GM18499 (cell line): ENCODE data around the gene REN.

Source experiments
- ATAC-seq: cut with Tn5 transposase; IDR thresholded peaks from one replicate; pipeline ENCODE4 v1.9.1; 2021; ENCODE audit warnings: moderate number of reproducible peaks; ENCODE audit not compliant: insufficient read depth, unreplicated experiment

The REN gene

GRCh38 chr1:204192046-204192445 is 25.9 kb upstream of the REN start:
- no peak for ATAC-seq

GRCh38 chr1:204191456-204191855 is 25.3 kb upstream of the REN start:
- ATAC-seq: no peak

DNA sequence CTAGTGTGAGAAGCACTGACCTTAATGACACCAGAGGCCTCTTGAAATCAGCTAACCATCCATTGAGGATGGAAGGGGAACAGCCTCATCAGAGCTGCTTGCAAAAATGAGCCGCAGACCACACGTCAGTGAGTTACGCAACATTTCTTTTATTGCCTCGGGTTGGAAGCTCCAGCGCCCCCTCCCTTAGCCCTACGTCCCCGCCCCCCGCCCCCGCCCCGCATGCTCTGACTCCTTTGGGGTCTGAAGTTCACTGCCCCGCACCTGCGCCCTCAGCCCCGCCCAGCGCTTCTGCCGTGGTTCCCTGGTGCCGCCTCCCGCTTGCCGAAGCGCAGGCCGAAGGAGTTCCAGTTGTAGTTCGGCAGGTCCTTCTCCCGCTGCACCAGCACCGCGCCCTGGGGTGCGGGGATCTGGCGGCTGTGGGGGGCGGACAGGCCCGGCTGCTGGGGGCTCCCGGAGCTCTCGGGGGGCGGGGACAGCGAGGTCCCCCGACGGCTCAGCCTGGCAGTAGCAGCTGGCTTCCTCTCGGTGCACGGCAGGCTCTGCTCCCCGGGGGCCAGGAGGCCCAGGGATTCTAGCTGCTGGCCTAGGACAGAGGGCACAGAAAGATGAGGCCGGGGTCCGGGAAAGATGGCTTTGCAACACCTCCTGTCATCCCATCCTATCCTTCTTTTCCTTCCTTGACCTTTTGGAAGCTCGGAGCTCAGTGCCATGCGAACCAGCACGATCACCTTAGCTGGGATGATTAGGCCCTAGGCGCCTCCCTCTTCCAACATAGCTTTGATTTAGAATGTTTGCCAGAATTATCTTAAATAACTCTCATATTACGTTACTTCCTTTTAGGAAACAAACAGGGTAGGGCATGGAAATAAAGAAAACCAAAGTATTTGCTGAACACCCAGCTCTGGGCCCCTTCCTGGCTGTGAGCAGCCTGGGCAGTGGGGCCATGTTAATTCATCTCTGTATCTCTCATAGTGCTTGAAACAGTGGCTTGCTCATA is 24.4 kb upstream of the REN start:
- no peak for ATAC-seq

DNA sequence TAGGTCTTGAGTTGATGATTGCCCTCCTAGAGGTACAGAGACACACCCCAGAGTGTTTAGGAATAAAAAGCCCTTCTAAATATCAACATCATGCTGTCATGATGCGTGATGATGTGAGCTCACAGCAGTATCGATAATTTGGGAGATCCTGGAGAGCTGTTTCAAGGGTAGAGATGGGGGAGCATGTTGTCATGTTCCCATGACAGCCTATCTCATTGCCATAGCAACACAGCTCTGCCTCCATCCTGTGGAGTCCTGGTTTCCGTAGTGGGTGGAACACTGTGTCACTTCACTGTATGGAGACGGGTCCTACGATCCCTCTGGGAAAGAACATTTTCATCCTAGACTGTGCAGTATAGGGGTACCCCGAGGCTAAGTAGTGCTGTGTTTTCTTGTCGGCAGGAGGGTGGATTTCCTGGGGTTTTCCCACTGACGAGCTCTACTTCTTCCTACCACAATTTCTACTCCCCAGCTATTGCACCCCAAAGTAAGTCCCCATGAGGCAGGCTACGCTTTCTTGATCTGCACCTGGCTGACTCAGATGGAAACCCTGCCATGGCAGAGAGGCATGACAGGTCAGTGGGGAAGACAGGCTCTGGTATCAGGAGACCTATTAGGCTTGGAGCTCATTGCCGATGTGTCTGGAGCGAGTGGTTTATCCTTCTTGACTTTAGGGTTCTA is 23.0 kb upstream of the REN start:
- no peak for ATAC-seq

GRCh38 chr1:204186597-204186996 is 20.5 kb upstream of the REN start:
- ATAC-seq: no peak

DNA sequence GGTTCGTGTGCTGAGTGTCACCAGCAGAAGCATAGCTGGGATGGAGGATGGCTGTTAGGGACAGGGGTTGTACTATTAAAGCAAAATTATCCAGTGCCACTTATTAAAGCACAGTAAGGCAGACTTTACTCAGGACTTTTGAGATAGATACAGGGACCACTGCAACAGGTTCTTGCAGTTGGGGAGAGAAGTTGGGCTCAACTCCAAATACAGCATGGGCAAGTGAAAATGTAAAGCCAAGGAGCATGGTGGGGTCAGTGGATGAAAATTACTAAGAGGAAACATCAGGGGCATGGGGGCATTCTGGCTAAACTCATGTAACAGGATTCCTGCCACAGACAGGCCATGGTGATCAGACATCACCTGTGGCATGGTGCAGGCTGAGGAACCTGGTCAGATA is 15.0 kb upstream of the REN start:
- no peak for ATAC-seq

GRCh38 chr1:204180133-204180532 is 14.0 kb upstream of the REN start:
- ATAC-seq: no peak

- ATAC-seq: no peak
These were observed 12.5 kb upstream of the REN start for GRCh38 chr1:204178487-204179281.

- no peak for ATAC-seq
These were observed 11.0 kb upstream of the REN start for GRCh38 chr1:204177133-204177532.

- ATAC-seq: no peak
These were observed 9.9 kb upstream of the REN start for GRCh38 chr1:204176049-204176448.

- ATAC-seq: no peak
These were observed 8.8 kb upstream of the REN start for GRCh38 chr1:204174958-204175357.

DNA sequence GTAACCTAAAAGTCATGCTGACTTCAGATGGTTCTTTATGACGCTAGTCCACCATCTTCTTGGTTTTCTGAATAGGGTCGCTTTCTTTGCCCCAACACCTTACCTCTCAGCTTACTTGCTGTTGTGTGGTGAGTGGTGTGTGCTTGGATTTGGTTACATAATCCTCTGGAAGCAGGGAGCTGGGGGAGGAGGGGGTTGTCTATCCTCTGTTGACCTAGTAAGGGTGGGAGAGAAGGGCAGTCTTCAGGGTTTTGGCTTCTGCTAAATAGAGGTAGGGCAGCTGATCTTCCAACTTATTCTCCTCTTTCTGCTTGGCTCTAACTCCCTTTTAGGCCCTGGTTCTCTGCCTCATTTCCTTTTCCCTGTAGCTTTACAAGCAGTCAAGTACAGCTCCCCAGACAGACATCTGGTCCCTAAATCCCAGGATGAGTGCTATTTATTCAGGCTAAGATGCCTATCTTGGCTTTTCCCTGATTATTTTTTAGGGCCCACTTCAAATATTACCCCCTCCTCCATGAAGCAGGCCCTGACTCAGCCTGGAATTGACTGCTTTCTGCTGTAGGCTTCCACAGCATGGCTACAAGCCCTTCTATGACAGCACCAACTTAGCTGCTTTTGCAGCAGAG is 6.4 kb upstream of the REN start:
- ATAC-seq: no peak

- ATAC-seq: no peak
These were observed 5.6 kb upstream of the REN start for GRCh38 chr1:204171751-204172178.

DNA sequence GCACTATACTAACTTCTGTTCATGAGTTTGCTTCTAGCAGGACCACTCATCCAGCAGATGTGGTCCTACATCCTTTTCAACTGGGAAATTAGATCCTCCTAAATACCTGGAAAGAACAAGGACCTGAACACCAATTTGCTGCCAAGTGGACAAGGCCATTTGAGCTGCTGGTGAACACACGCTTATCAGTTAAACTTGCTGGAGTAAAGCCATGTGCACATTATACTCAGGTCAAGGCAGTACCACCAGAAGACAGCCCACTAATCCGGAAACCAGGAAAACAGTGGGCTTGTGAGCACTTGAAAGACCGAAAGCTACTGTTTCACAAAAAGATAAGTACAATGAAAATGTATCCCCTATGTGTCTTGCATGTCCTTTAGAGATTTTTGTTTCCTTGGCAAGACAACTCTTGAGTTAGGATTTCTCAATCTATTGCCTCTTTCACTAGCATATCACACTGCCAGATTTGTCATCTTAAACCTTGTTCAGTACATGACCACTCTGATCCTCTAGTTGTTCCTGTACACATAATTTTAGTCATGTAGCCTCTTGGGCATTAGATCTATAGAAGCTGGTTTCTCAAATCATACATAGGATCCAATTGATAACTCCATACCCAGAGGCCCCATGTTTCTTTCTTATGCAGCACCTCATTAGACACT is 4.5 kb upstream of the REN start:
- ATAC-seq: no peak

DNA sequence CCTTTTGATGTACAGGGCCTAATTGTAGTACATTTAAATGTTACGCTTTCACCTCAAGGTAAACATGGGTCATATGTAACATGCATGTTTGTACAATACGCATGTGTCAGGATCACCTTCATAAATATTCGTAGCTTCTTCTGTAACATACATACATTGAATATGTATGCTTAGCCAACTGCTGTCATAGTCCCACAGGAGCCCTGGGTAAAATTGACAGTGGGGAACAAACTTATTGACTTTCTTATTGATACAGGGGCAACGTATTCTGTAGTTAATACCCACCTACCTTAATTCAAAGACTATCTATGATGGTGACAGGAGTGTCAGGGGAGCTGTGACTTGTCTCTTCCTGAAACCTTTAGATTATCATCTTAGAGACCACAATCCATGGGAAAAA is 3.7 kb upstream of the REN start:
- ATAC-seq: no peak

- no peak for ATAC-seq
These were observed 1.6 kb upstream of the REN start for GRCh38 chr1:204167730-204168129.

DNA sequence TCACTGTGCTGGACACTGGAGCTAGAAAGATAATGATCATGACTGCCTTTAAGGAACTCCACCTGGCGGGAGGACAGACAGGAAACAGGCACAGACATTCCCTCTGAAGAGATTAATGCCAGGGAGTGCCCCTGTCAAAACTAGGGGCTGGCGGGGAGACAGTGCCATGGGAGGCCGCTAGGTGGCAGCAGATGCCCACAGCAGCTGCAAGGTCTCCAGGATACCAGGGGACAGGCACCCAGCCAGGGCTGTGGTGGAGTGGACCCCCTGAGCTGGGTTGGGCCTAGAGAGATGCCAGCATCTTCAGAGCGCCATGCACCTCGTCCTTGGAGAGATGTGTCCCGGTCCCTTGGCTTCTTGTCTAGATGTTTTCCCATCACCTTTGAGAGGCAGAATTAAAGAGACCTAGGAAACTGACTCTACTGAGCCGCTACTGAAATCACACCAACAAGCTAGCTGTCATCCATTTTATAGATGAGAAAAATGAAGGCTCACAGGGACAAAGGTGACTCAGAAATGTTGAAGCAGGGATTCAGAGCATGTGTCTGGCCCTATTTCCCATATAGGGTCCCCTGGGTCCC is 3.6 kb downstream of the REN start:
- ATAC-seq: no peak

GRCh38 chr1:204161609-204162493 is 4.3 kb downstream of the REN start:
- no peak for ATAC-seq
